Astrocyte of the hippocampus (primary cell): ENCODE results near the gene CD52.
"Not testable (repeated sequence)": the region's sequence is repeated elsewhere in the genome, so short reads cannot be mapped to it uniquely, and the experiment has no call there.

ENCODE experiments used
- DNase-seq: peaks from one replicate; pipeline ENCODE4 v3.0.0; 2011; ENCODE audit warnings: low read depth, low spot score

CD52 gene

DNA sequence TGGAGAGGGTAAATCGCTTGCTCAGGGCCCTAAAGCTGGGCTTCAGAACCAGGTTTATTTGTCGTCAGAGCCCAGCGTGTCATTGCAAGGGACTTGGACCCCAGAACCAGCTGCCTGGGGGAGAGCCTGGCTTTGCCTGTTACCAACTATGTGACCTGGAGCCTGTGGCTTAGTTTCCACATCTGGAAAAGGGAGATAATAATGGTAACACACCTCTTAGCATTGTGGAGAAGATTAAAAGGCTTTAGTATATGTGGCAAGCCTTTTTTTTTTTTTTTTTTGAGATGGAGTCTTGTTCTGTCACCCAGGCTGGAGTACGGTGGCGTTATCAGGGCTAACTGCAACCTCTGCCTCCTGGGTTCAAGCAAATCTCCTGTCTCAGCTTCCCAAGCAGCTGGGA is 12.5 kb downstream of the CD52 start:
- DNase-seq: no peak

- DNase-seq: not testable (repeated sequence)
Observed at GRCh38 chr1:26333312-26333711, 15.6 kb downstream of the CD52 start.

GRCh38 chr1:26335774-26336476 is 18.2 kb downstream of the CD52 start:
- no peak for DNase-seq

GRCh38 chr1:26336477-26337205 is 18.9 kb downstream of the CD52 start:
- peak; percentile 43 for DNase-seq

DNA sequence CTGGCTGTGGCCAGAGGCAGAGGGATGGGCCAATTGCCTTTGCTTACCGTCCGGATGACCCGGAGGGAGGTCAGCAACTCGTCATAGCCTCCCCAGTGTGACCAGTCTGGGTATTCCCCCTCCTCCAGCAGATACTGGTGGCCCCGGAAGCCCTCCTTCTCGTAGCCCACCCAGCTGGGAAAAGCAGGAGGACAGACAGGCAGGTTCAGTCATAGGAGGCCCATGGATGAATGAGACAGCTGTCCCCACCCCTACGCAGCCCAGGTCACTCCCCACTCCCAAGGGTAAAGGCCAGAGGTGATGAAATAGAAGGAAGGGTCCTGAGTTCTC is 19.4 kb downstream of the CD52 start:
- DNase-seq: no peak

GRCh38 chr1:26337625-26338024 is 19.9 kb downstream of the CD52 start:
- no peak for DNase-seq

GRCh38 chr1:26338670-26339069 is 20.9 kb downstream of the CD52 start:
- DNase-seq: no peak

- no peak for DNase-seq
Observed at GRCh38 chr1:26340047-26340481, 22.3 kb downstream of the CD52 start.

GRCh38 chr1:26344147-26344920 is 26.6 kb downstream of the CD52 start:
- DNase-seq: no peak

DNA sequence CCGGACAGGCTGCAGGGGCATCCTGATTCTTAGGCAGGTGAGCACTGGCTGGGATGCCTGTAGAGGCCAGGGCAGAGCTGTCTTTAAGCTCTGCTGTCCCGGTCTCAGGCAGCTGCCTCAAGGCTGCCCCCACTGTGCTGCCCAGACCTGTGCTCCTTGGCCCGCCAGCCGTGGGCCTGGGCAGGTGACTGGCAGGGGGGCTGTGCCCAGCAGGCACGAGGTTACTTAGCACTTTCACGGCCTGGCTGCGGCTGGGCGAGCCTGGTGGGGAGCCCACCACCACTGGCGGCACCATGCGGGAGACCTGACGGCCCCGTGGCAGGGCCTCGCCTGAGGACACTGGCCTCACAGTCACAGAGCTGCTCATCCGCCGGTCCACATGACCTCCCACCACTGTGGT is 28.0 kb downstream of the CD52 start:
- DNase-seq: no peak

GRCh38 chr1:26346274-26347033 is 28.7 kb downstream of the CD52 start:
- DNase-seq: no peak

DNA sequence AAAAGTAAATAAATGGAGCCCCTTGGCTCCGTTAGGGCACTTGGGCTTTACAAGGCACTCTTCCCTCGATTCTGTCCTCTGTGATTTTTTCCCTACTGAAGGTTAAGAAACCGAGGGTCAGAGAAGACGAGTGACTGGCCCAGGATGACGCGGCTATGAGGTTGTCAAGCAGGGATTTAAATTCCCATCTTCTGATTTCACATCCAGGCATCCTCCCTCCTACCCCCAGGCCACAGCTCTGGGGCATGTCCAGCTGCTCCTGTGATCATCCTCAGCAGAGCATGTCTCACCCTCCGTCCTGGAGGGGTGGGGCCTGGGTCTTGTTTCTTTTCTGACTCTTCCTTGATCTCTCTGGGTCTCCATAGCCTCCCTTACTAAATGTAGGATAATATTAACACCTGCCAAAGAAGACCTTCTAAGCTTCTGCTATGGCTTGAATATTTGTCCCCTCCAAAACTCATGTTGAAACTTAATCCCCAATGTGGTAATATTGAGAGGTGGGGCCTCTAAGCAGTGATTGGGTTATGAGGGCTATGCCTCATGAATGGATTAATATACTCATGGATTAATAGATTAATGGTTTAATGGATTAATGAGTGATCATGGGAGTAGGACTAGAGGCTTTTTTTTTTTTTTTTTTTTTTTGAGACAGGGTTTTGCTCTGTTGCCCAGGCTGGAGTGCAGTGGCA is 31.6 kb downstream of the CD52 start:
- DNase-seq: peak; percentile 33

DNA sequence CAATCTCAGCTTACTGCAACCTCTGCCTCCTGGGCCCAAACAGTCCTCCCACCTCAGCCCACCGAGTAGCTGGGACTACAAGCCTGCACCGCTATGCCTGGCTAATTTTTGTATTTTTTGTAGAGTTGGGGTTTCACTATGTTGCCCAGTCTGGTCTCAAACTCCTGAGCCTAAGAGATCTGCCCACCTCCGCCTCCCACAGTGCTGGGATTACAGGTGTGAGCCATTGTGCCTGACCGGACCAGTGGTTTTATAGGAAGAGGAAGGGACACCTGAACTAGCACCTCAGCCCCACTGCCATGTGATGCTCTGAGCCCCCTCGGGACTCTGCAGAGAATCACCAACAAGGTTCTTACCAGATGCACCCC is 32.1 kb downstream of the CD52 start:
- no peak for DNase-seq

- no peak for DNase-seq
Observed at GRCh38 chr1:26350343-26350700, 32.6 kb downstream of the CD52 start.

- DNase-seq: peak; percentile 29
Observed at GRCh38 chr1:26350701-26351589, 33.2 kb downstream of the CD52 start.

- DNase-seq: peak; percentile 46
Observed at GRCh38 chr1:26351590-26352337, 34.0 kb downstream of the CD52 start.

GRCh38 chr1:26352338-26352679 is 34.6 kb downstream of the CD52 start:
- peak; percentile 22 for DNase-seq

DNA sequence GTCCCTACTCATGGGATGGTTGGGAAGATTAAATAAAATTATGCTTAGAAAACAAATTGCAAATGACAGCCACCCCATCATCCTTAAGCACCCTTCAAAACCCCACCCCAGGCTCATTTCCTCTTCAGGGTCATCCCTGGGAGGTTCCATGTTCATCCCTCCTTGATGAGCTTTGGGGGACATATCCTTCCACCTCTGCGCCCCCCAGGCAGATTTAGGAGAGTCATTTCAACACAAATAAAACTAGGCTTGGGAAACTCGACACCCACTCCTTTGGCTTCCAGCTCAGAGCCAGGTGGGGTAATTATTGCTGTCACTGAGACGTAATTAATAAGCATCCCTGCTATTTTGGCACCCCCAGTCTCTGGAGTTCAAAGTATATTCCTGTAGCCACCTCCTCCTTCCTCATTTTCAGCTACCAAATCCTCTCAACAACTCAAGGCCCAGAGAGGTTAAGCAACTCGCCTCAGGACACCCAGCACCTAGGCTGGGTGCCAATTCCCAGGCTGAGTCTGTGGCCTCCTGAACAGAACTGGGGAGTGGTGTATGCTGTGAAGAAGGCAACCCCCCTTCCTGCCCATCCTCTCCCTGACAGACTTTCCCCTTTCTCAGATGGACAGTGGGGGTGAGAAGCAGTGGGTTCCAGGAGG is 35.6 kb downstream of the CD52 start:
- no peak for DNase-seq
